ENCODE data around the gene PIP5K1B. TPM values are rescaled to one million over a fixed set of nuclear protein-coding genes. Genes with fewer than 3 reads are reported as not detected.

Gene PIP5K1B
- total RNA-seq, 1 experiment from 2014 or later = 5.2 TPM

DNA sequence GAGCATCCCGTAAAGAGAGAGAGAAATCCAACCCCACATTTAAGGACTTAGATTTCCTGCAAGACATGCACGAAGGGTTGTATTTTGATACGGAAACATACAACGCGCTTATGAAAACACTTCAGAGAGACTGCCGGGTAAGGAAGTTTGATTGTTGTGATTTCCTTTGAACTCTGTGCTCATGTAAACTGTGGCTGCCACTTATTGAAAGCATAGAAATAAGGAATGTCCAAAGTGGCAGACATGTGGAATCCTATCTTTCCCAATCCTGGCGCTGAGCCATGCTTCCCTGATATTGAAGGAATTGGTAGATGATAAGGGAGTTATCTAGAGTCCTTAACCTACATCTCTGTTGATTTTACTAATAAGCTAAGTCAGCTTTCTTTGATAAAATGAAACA is 189.5 kb downstream of the PIP5K1B start (continued):
- TF ChIP-seq ARID4B (CRISPR knock-in tag; IDR thresholded peaks at IDR 0.05; ENCODE audit: borderline replicate concordance) (no peak), TP53 (CRISPR knock-in tag; IDR thresholded peaks at IDR 0.05) (no peak), ETV6 (CRISPR knock-in tag; IDR thresholded peaks at IDR 0.05) (no peak), ZNF416 (CRISPR knock-in tag; IDR thresholded peaks at IDR 0.05) (no peak), ZNF671 (CRISPR knock-in tag; IDR thresholded peaks at IDR 0.05) (no peak), FOXP4 (CRISPR knock-in tag; IDR thresholded peaks at IDR 0.05) (no peak)
- TF ChIP-seq, protein P1, sequence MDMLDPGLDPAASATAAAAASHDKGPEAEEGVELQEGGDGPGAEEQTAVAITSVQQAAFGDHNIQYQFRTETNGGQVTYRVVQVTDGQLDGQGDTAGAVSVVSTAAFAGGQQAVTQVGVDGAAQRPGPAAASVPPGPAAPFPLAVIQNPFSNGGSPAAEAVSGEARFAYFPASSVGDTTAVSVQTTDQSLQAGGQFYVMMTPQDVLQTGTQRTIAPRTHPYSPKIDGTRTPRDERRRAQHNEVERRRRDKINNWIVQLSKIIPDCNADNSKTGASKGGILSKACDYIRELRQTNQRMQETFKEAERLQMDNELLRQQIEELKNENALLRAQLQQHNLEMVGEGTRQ (CRISPR knock-in tag; IDR thresholded peaks at IDR 0.05) = no peak

DNA sequence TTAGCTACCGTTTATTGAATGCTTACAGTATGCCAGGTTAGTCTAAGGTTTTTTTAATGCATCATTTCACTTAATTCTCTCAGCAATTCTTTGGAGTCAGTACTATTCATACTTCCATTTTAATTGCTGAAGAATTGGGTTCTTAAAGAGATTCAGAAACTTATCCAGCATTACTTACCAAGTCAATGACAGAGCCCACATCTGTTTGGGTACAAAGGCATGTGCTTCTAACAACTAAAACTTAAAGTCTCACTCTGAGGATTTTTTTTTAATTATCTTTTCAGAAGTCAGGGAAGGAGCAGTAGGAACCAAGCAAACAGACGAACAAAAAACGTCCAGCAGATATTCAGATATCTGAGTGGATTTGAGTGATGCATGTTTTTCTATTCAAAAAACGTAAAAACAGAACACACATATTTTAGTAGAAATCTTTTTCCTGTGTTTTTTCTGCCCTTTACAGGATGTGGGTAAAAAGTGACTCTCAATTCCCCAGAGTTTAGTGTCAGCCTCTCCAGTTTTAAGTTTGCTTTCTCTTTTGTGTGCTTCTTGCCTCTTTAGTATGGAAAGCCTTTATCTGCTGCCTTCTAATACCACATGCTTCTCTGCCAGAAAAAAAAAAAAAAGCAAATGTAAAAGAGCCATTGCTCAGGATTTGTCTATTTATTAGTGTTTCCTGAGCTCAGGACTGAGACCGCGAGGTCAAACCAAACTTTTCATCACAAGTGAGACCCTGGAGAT is 190.9 kb downstream of the PIP5K1B start:
- Mint-ChIP-seq H3K4me1 (peaks cover 38% of the 10 kb centered on the region), H3K36me3 (no peaks in the 10 kb centered on the region), H3K27ac (no peak overlapping the region), H3K27me3 (ENCODE audit: low read depth) (no peaks in the 10 kb centered on the region), H3K9me3 (no peaks in the 10 kb centered on the region), H3K4me3 (no peak overlapping the region)
- POLR2A ChIA-PET = no interaction called here
- CTCF ChIA-PET = interaction anchor here (0.9 to 1.5 kb wide), 2 partner anchors 210 to 312 kb away, joined by 3 read pairs; no protein-coding TSS in a partner anchor
- DNase-seq (ENCODE audit: low spot score) (no peak), ATAC-seq (no peak)
- TF ChIP-seq, protein P2, sequence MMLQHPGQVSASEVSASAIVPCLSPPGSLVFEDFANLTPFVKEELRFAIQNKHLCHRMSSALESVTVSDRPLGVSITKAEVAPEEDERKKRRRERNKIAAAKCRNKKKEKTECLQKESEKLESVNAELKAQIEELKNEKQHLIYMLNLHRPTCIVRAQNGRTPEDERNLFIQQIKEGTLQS (CRISPR knock-in tag; conservative IDR thresholded peaks at IDR 0.05) = no peak
- TF ChIP-seq ERG (CRISPR knock-in tag; IDR thresholded peaks at IDR 0.05) (no peak), ZBTB21 (CRISPR knock-in tag; IDR thresholded peaks at IDR 0.05; ENCODE audit: borderline replicate concordance) (no peak), SMAD3 (CRISPR knock-in tag; IDR thresholded peaks at IDR 0.05; ENCODE audit: borderline replicate concordance) (no peak), ATF6 (CRISPR knock-in tag; IDR thresholded peaks at IDR 0.05) (no peak), JAZF1 (CRISPR knock-in tag; IDR thresholded peaks at IDR 0.05) (no peak), FOXK1 (CRISPR knock-in tag; IDR thresholded peaks at IDR 0.05) (no peak), ZNF671 (CRISPR knock-in tag; IDR thresholded peaks at IDR 0.05) (no peak)
- TF ChIP-seq, protein P3, sequence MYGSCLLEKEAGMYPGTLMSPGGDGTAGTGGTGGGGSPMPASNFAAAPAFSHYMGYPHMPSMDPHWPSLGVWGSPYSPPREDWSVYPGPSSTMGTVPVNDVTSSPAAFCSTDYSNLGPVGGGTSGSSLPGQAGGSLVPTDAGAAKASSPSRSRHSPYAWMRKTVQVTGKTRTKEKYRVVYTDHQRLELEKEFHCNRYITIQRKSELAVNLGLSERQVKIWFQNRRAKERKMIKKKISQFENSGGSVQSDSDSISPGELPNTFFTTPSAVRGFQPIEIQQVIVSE (CRISPR knock-in tag; IDR thresholded peaks at IDR 0.05; ENCODE audit: borderline replicate concordance) = no peak
- TF ChIP-seq, protein P4, sequence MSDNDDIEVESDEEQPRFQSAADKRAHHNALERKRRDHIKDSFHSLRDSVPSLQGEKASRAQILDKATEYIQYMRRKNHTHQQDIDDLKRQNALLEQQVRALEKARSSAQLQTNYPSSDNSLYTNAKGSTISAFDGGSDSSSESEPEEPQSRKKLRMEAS (CRISPR knock-in tag; IDR thresholded peaks at IDR 0.05) = no peak
- TF ChIP-seq, protein P5, sequence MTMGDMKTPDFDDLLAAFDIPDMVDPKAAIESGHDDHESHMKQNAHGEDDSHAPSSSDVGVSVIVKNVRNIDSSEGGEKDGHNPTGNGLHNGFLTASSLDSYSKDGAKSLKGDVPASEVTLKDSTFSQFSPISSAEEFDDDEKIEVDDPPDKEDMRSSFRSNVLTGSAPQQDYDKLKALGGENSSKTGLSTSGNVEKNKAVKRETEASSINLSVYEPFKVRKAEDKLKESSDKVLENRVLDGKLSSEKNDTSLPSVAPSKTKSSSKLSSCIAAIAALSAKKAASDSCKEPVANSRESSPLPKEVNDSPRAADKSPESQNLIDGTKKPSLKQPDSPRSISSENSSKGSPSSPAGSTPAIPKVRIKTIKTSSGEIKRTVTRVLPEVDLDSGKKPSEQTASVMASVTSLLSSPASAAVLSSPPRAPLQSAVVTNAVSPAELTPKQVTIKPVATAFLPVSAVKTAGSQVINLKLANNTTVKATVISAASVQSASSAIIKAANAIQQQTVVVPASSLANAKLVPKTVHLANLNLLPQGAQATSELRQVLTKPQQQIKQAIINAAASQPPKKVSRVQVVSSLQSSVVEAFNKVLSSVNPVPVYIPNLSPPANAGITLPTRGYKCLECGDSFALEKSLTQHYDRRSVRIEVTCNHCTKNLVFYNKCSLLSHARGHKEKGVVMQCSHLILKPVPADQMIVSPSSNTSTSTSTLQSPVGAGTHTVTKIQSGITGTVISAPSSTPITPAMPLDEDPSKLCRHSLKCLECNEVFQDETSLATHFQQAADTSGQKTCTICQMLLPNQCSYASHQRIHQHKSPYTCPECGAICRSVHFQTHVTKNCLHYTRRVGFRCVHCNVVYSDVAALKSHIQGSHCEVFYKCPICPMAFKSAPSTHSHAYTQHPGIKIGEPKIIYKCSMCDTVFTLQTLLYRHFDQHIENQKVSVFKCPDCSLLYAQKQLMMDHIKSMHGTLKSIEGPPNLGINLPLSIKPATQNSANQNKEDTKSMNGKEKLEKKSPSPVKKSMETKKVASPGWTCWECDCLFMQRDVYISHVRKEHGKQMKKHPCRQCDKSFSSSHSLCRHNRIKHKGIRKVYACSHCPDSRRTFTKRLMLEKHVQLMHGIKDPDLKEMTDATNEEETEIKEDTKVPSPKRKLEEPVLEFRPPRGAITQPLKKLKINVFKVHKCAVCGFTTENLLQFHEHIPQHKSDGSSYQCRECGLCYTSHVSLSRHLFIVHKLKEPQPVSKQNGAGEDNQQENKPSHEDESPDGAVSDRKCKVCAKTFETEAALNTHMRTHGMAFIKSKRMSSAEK (CRISPR knock-in tag; IDR thresholded peaks at IDR 0.05; ENCODE audit: borderline replicate concordance) = no peak

Measured in WTC11 (cell line).